Colonic mucosa (tissue), 4 donors: Measurements from ENCODE around the gene SLC5A12. TPM values are rescaled to one million over a fixed set of nuclear protein-coding genes. Genes with fewer than 3 reads are reported as not detected.

ENCODE experiments used
- DNase-seq: peaks from one replicate; pipeline ENCODE4 v3.0.0-alpha.2; 2020
- H3K27ac ChIP-seq: fragments of 200-600 bp; one replicate; pipeline ENCODE4 v1.8.0; 2021
- H3K27me3 ChIP-seq: fragments of 200-600 bp; one replicate; pipeline ENCODE4 v1.8.0; 2021
- H3K36me3 ChIP-seq: fragments of 200-600 bp; one replicate; pipeline ENCODE4 v1.8.0; 2021
- H3K4me1 ChIP-seq: fragments of 200-600 bp; one replicate; pipeline ENCODE4 v1.8.0; 2021; ENCODE audit warnings: mild to moderate bottlenecking
- H3K4me3 ChIP-seq: fragments of 200-600 bp; one replicate; pipeline ENCODE4 v1.8.0; 2021
- H3K9ac ChIP-seq, 2 donors: one replicate each; pipeline ENCODE4 v1.7.0; 2013; ENCODE audit warnings: control low read depth in 2 of 2, low read depth in 2 of 2, low read length in 2 of 2
- H3K9me3 ChIP-seq: fragments of 200-600 bp; one replicate; pipeline ENCODE4 v1.8.0; 2021
- intact Hi-C: fragments of 100-400 bp; cut with DNase I; formaldehyde crosslinking; loops from one replicate; pipeline ENCODE4 v1.14.1; 2022
- total RNA-seq, 2 donors: library from RNA; stranded (reverse); fragmentation: NEBNext Ultra II Directional in 1 of 2; extraction: Animal tissue kit (Norgen Biotek cat#: 25700) in 1 of 2; gene quantifications; one replicate each; pipeline ENCODE4 v1.2.1, GENCODE V29; 2021
- TF ChIP-seq, protein P1 (sequence below): fragments of 200-600 bp; IDR thresholded peaks from one replicate; pipeline ENCODE4 v1.8.0; 2022; ENCODE audit warnings: antibody characterized with exemption, mild to moderate bottlenecking
- donor health status: healthy.
- donor health status: DM: no; HTN: no; CAD: no.
- donor health status: DM: no; HTN: no; CAD: no.

SLC5A12 gene
- total RNA-seq, 2 donors from 2014 or later: 0.16 to 0.30 TPM

DNA sequence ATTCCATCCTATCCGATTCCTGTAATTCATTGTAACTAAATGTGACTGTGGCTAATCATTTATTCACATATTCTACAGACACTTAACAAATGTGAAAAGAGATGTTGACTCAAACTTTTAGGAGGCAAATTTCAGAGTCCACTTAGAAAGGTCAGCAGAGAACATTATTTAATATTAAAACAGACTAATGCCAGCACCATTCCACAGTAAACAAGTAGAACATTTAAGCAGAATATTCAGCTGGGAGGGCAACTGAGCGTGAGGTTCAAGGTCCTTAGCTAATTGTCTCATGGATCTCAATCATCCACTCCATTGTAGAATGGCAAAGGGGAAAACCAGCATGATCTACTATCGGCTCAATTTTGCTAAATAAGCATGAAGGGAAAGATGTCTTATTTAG is 5.1 kb upstream of the SLC5A12 start:
- no peak overlapping the region for H3K27ac ChIP-seq
- intact Hi-C loops: no loop called here
- H3K27me3 ChIP-seq: no peaks in the 10 kb centered on the region

DNA sequence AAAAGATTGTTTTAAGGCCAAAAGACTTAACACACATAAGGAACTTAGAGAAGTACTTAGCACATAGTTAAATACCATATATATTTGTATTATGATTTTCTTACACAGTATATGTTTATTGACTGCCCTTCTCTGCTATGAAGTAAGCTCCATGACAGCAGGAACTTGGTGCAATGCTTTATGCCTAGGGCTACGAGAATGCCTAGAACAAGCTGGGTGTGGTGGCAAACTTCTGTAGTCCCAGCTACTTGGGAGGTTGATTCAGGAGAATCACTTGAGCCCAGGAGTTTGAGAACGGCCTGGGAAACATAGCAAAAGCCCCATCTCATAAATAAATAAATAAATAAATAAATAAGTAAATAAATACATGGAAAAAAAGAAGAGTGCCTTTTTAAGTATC is 1.9 kb downstream of the SLC5A12 start:
- DNase-seq: no peak
- Histone ChIP-seq H3K27ac (no peak overlapping the region), H3K36me3 (no peaks in the 10 kb centered on the region), H3K4me3 (no peak overlapping the region), H3K4me1 (no peaks in the 10 kb centered on the region), H3K9ac (no peak overlapping the region), H3K9me3 (no peaks in the 10 kb centered on the region), H3K27me3 (no peaks in the 10 kb centered on the region)
- intact Hi-C loops: no loop called here
- TF ChIP-seq, protein P1, sequence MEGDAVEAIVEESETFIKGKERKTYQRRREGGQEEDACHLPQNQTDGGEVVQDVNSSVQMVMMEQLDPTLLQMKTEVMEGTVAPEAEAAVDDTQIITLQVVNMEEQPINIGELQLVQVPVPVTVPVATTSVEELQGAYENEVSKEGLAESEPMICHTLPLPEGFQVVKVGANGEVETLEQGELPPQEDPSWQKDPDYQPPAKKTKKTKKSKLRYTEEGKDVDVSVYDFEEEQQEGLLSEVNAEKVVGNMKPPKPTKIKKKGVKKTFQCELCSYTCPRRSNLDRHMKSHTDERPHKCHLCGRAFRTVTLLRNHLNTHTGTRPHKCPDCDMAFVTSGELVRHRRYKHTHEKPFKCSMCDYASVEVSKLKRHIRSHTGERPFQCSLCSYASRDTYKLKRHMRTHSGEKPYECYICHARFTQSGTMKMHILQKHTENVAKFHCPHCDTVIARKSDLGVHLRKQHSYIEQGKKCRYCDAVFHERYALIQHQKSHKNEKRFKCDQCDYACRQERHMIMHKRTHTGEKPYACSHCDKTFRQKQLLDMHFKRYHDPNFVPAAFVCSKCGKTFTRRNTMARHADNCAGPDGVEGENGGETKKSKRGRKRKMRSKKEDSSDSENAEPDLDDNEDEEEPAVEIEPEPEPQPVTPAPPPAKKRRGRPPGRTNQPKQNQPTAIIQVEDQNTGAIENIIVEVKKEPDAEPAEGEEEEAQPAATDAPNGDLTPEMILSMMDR: no peak

More for the DNA sequence above, 5.1 kb upstream of the SLC5A12 start:
- Histone ChIP-seq H3K4me3 (no peak overlapping the region), H3K9ac (no peak overlapping the region), H3K9me3 (no peaks in the 10 kb centered on the region), H3K36me3 (no peaks in the 10 kb centered on the region), H3K4me1 (no peaks in the 10 kb centered on the region)
- TF ChIP-seq, protein P1: no peak
- DNase-seq: no peak

DNA sequence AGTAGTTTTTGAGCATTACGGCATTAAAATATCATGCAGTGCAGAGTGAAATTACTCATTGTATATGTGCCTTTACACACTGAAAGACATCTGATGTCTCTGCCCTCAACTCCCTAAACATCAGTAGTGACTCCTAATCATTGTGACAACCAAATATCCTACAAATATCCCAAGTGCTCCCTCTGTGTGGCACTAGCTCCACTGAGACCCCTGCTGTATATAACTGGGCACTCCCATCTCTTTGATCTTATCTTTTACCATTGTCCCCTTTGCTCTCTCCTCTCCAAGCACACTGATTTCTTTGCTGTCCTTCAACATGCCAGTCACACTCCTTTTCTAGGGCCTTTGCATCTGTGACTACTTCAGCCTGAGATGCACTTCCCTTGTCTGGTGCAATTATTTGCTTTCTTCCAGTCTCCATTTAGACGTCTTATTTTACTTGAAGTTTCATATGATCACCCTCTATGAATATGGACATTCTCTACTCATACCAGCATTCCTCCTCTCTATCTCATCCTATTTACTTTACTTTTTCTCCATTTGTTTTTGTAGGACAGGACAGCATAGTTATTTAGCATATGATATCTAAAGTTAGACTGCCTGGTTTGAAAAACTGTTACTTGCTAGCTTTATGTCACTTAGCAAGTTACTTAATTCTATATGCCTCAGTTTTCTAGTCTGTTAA is 2.4 kb downstream of the SLC5A12 start:
- intact Hi-C loops: no loop called here
- Histone ChIP-seq H3K4me3 (no peak overlapping the region), H3K9ac (no peak overlapping the region), H3K9me3 (no peaks in the 10 kb centered on the region), H3K4me1 (no peaks in the 10 kb centered on the region), H3K27ac (no peak overlapping the region), H3K36me3 (no peaks in the 10 kb centered on the region), H3K27me3 (no peaks in the 10 kb centered on the region)
- TF ChIP-seq, protein P1: no peak
- no peak for DNase-seq

DNA sequence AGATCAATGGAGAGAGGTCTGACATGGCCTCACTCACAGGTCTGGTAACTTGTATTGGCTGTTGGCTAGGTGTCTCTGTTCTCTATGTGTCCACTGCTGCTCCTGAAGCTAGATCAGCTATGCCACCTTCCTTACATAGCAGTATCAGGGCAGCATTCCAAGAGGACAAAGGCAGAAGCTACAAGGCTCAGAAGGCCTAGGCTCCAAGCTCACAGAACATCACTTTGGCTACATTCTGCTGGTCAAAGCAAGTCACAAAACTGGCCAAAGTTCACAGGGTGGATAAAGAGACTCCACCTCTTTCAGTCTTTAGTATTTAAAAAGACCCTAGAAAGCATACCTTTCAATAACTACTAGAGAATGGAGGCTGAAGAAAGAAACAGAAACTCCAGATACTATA is 4.1 kb downstream of the SLC5A12 start:
- intact Hi-C loops: no loop called here
- Histone ChIP-seq H3K36me3 (no peaks in the 10 kb centered on the region), H3K27me3 (no peaks in the 10 kb centered on the region), H3K4me1 (no peaks in the 10 kb centered on the region), H3K9ac (no peak overlapping the region), H3K27ac (peak overlapping the region; percentile 20), H3K9me3 (no peaks in the 10 kb centered on the region), H3K4me3 (no peak overlapping the region)
- TF ChIP-seq, protein P1: no peak
- no peak for DNase-seq

DNA sequence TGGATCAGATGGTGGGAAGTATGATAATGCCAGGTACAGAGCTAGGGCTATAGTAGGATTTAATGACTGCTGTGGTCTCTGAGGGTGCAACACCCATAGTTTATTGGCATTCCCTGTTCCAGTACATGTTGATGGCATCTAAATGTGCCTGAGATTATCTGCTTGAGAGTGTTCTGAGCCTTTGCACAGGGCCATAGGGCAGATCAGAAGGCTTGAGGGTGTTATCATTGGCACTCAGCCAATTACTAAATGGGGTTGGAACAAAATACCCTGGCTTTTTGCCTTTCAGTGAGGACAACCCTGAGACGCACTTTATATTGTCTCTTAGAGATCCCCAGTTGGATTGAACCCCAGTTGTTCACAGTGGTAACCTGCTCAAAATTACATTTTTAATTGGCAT is 6.7 kb downstream of the SLC5A12 start:
- TF ChIP-seq, protein P1: no peak
- intact Hi-C loops: no loop called here
- Histone ChIP-seq H3K27me3 (no peaks in the 10 kb centered on the region), H3K4me3 (no peak overlapping the region), H3K9me3 (no peaks in the 10 kb centered on the region), H3K4me1 (no peaks in the 10 kb centered on the region), H3K9ac (no peak overlapping the region), H3K36me3 (no peaks in the 10 kb centered on the region), H3K27ac (no peak overlapping the region)
- DNase-seq: no peak
